ENCODE data around the gene DSCAM. TPM values are rescaled to one million over a fixed set of nuclear protein-coding genes. Genes with fewer than 3 reads are reported as not detected.
A peak's percentile ranks its signal among the peaks of the same experiment; 100 is the strongest.

The DSCAM gene
- polyA plus RNA-seq, 1 experiment = not detected

- TF ChIP-seq, protein P1, sequence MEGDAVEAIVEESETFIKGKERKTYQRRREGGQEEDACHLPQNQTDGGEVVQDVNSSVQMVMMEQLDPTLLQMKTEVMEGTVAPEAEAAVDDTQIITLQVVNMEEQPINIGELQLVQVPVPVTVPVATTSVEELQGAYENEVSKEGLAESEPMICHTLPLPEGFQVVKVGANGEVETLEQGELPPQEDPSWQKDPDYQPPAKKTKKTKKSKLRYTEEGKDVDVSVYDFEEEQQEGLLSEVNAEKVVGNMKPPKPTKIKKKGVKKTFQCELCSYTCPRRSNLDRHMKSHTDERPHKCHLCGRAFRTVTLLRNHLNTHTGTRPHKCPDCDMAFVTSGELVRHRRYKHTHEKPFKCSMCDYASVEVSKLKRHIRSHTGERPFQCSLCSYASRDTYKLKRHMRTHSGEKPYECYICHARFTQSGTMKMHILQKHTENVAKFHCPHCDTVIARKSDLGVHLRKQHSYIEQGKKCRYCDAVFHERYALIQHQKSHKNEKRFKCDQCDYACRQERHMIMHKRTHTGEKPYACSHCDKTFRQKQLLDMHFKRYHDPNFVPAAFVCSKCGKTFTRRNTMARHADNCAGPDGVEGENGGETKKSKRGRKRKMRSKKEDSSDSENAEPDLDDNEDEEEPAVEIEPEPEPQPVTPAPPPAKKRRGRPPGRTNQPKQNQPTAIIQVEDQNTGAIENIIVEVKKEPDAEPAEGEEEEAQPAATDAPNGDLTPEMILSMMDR (IDR thresholded peaks at IDR 0.05; ENCODE audit: low read depth, low read length) = no peak
- CTCF ChIA-PET = no interaction called here
- Histone ChIP-seq H3K27me3 (ENCODE audit: control insufficient read depth, insufficient read depth, low read length) (no peaks in the 10 kb centered on the region), H3K4me3 (ENCODE audit: low read depth, low read length) (no peak overlapping the region), H3K9me3 (ENCODE audit: control insufficient read depth, insufficient read depth, low read length) (peaks cover 25% of the 10 kb centered on the region), H3K27ac (ENCODE audit: low read depth, low read length) (no peak overlapping the region)
- POLR2A ChIA-PET = no interaction called here
- DNase-seq (ENCODE audit: low read depth, low spot score) = no peak
Measured at GRCh38 chr21:40386981-40387747, 459.8 kb downstream of the DSCAM start.

- CTCF ChIA-PET = no interaction called here
Measured at GRCh38 chr21:40386294-40386911, 460.6 kb downstream of the DSCAM start.

GRCh38 chr21:40385883-40386282 is 461.1 kb downstream of the DSCAM start:
- no peak for DNase-seq (ENCODE audit: low read depth, low spot score)

More at GRCh38 chr21:40386294-40386911, 460.6 kb downstream of the DSCAM start:
- no peaks in the 10 kb centered on the region for H3K27me3 ChIP-seq (ENCODE audit: control insufficient read depth, insufficient read depth, low read length)
- H3K9me3 ChIP-seq (ENCODE audit: control insufficient read depth, insufficient read depth, low read length) = peaks cover 25% of the 10 kb centered on the region
- no peak for DNase-seq (ENCODE audit: low read depth, low spot score)
- no peak overlapping the region for H3K27ac ChIP-seq (ENCODE audit: low read depth, low read length)
- TF ChIP-seq, protein P1 (IDR thresholded peaks at IDR 0.05; ENCODE audit: low read depth, low read length) = peak; percentile 28; the same call in 1 of the 2 replicates
- POLR2A ChIA-PET = no interaction called here
- H3K4me3 ChIP-seq (ENCODE audit: low read depth, low read length) = no peak overlapping the region

DNA sequence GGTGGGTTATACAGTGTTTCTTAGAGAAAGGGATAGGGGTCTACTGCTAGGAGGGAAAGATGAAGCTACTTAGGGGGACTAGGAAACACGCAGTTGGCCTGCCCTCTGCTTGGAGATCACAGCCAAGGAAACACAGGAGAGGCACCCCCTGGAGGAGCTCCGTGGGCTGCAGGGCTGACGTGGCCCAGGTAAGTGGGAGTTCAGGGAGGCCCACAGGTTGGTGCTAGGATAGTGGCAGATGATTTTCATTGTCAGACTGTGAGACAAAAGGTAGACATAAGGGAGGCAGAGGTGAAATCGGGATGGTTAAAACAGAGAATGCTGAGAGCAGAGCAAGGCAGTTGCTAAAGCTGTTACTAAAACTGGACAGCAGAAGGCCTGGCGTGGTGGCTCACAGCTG is 463.0 kb downstream of the DSCAM start:
- Histone ChIP-seq H3K27ac (ENCODE audit: low read depth, low read length) (no peak overlapping the region), H3K27me3 (ENCODE audit: control insufficient read depth, insufficient read depth, low read length) (no peaks in the 10 kb centered on the region), H3K9me3 (ENCODE audit: control insufficient read depth, insufficient read depth, low read length) (peaks cover 22% of the 10 kb centered on the region), H3K4me3 (ENCODE audit: low read depth, low read length) (no peak overlapping the region)
- ChIA-PET POLR2A (no interaction called here), CTCF (no interaction called here)
- TF ChIP-seq, protein P1 (IDR thresholded peaks at IDR 0.05; ENCODE audit: low read depth, low read length) = no peak
- DNase-seq (ENCODE audit: low read depth, low spot score) = no peak

More at GRCh38 chr21:40385883-40386282, 461.1 kb downstream of the DSCAM start:
- ChIA-PET POLR2A (no interaction called here), CTCF (no interaction called here)
- TF ChIP-seq, protein P1 (IDR thresholded peaks at IDR 0.05; ENCODE audit: low read depth, low read length) = no peak
- Histone ChIP-seq H3K4me3 (ENCODE audit: low read depth, low read length) (no peak overlapping the region), H3K9me3 (ENCODE audit: control insufficient read depth, insufficient read depth, low read length) (peaks cover 28% of the 10 kb centered on the region), H3K27ac (ENCODE audit: low read depth, low read length) (no peak overlapping the region), H3K27me3 (ENCODE audit: control insufficient read depth, insufficient read depth, low read length) (no peaks in the 10 kb centered on the region)

- Histone ChIP-seq H3K27ac (ENCODE audit: low read depth, low read length) (no peak overlapping the region), H3K9me3 (ENCODE audit: control insufficient read depth, insufficient read depth, low read length) (peaks cover 24% of the 10 kb centered on the region), H3K4me3 (ENCODE audit: low read depth, low read length) (no peak overlapping the region), H3K27me3 (ENCODE audit: control insufficient read depth, insufficient read depth, low read length) (no peaks in the 10 kb centered on the region)
- ChIA-PET CTCF (no interaction called here), POLR2A (no interaction called here)
- DNase-seq (ENCODE audit: low read depth, low spot score) = no peak
- TF ChIP-seq, protein P1 (IDR thresholded peaks at IDR 0.05; ENCODE audit: low read depth, low read length) = no peak
Measured at GRCh38 chr21:40381111-40381510, 465.8 kb downstream of the DSCAM start.
